Heart left ventricle (tissue), 13 donors: ENCODE measurements around the gene CASS4.

Source experiments
- CTCF ChIP-seq, 12 donors: fragments of 200-600 bp; sonication (generic) in 4 of 12; IDR thresholded peaks; one replicate each; pipeline versions ENCODE4 v1.5.0 to v1.8.0; 2018 to 2022; ENCODE audit warnings: antibody characterized with exemption in 12 of 12, mild to moderate bottlenecking in 5 of 12
- POLR2A ChIP-seq, 2 donors: fragments of 450-650 bp; IDR thresholded peaks; one replicate each; pipeline ENCODE4 v1.6.1; 2017; ENCODE audit warnings: antibody characterized with exemption in 2 of 2, mild to moderate bottlenecking in 2 of 2, moderate library complexity in 2 of 2
- donor health status: ischemic (EF 13 %, LVEDD 7.1; RV severe dilation, severe dysfunction).
- donor health status: DM: no; HTN: yes; CAD: no.
- donor health status: DM: no; HTN: no; CAD: no.
- donor health status: ischemic (EF 25% LVEDD 6.9; RV normal size, moderate dysfunction).
- donor health status: ischemic (EF 25% LVEDD 5.7; RV mildly dilated, moderate dysfunction).
- donor health status: ischemic (EF 35%, LVEDD 5.7; RV mildly dilated, moderate dysfunction).
- donor health status: nonischemic (EF 11% LVEDD 7.7; RV severe dilation, severe dysfunction).
- donor health status: DM: yes; HTN: yes; CAD: no.
- donor health status: PGD.
- donor health status: ischemic (EF 29% LVEDD 5.4; RV normal size, mild dysfunction).
- donor health status: nonischemic (EF 23%, LVEDD 6.1; RV moderate dilation, normal function).

- TF ChIP-seq POLR2A (IDR thresholded peaks at IDR 0.05) (no peak), CTCF (IDR thresholded peaks at IDR 0.05) (no peak)
Measured at GRCh38 chr20:56449459-56449858, 37.4 kb downstream of the CASS4 start.
